ENCODE results near the gene ECEL1.

The ECEL1 gene

GRCh38 chr2:232483311-232483922 lies 4.2 kb downstream of the ECEL1 start:
- no peak for DNase-seq

- no peak for DNase-seq
Measured at GRCh38 chr2:232482301-232483238, 5.1 kb downstream of the ECEL1 start.

DNA sequence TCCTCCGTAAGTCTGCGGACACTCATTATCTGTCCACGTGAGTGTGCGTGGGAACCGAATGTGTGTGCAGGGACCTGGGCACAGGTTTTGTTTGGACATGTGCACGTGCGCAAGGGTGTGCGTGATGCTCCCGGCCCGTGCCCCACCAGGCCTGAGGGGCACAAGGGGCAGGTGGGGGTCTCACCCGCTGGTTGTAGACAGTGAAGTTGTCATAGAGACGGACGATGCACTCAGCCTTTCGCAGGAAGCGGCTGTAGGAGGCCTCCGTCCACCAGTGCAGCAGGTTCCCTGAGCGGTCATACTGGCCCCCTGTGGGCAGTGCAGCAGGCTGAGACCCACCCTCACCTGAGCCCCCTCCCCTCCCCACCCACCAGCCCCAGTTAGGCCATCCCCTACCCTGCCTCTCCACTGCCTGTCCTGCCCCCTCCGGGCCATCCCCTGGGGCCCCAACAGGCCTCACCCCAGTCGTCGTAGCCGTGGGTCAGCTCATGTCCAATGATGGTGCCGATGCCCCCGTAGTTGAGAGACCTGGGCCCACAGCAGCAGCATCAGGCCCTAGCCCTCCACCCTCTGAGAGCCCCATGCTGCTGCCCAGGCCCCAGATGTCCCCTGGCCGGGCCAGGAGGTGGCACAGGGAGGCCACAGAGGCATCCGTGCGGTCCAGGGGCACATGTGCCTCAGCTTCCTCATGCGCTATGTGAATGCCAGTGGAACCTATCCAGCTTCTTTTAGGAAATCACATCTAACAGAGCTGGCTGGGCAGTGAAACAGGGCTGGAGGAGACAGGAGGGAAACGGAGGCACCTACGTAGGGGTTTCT lies 6.1 kb downstream of the ECEL1 start:
- DNase-seq: no peak

DNA sequence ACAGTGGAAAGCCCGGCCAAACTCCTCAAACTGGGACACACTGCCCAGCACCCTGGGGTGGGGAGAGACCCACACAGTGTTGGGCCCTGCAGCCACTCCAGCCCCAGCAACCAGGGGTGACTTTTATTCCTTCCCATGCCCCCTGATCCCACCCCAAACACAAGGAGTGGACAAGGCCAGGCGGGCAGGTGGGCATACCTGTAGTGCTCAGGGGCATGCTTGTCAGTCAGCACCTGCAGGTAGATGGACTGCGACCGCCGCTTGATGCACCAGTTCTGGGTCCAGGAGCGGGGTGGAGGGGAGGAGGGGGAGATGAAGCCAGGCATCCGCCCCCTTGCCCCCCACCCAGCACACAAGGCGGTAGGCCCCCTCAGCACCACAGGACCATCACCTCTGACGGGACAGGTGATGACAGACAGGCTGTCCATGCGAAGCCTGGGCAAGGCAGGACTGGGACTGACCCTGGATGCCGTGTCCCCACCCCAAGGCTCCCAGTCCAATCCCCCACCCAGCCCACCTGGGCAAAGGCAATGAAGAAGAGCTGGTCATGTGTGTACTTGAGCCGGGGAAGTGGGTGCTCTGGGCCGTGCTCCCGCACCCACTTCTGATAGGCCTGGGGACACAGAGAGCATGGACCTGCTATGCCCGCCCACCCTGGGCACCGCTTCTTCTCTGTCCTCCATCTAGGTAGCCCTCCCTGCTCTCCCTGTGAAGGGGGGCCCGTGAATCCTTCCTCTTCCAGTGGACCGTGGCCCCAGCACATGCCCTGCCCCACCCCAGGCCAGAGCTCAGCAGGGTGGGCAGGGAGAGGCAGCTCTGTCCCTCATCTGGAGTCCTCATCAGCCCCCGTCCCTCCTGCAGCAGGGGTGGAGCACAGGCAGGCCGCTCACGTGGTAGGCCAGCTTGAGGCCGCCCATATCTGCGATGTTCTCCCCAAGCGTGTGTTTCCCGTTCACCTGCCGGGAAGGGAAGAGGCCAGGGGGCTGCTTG lies 7.1 kb downstream of the ECEL1 start:
- DNase-seq: no peak

GRCh38 chr2:232479341-232480200 lies 8.1 kb downstream of the ECEL1 start:
- no peak for DNase-seq

DNA sequence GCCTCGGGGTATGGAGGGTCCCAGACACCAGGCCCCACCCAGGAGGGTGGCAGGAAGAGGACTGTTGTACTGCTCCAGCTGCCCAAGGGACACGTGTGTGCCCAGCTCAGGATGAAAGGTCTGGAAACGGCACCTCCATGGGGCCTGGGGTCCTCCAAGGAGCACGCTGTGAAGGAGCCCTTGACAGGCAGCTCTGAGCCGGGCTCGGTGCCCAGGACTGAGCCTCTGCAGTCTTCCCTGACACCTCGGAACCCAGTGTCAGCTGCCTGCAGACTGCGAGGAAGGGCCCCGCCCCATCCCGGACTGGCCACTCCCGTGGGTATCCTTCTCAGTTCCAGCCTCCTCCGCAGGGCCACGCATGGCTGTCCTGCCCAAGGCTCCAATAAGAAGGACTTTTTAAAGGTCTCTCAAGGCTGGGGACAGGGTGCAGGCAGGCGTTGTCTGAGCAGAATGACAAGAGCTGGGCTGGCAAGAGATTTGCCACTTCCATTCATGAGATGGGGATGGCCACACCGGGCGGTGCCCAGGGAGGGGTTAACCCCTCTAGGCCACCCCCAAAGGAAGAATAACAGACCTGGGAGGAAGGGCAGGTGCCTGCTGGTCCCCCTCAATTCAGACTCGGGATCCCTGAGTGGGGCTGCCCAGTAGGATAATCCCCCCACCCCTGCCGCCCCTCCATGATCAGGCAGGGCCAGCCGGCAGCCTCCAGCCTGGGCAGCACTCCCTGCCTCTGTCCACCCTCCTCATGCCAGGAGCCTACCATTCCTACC lies 8.9 kb downstream of the ECEL1 start:
- no peak for DNase-seq

DNA sequence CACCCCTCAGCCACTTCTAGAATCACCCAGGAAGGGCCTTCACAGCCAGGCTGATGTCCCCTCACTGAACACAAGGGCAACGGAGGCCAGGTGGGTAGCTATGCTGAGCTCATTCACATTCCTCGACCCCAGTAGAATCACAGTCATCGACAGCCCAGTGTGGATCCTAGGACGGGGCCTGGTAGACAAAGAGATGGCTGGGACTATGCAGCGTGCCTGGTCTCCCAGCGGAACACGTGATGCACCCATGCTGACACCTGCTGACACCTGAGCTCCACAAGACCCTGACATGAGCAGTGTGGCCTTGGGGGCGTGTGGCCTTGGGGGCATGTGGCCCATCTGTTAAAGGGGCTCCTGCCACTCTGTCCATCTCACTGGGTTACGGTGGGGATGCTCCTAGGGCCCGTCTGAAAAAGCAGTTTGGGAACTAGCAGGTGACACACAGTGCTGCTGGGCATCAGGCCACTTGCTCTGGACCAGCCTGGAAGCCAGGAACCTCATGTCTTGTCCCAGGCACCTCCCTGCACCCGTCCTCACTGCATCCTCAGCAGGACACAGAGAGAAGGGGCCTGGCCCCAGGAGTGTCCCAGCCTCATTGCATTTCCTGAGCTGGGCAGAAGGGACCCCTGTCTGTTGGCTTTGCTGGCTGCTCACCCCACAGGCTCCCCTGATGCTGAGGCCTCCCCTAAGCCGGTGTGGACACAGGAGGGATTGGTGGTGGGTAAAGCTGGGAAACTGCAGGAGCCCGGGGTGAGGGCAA lies 9.7 kb downstream of the ECEL1 start:
- no peak for DNase-seq

DNA sequence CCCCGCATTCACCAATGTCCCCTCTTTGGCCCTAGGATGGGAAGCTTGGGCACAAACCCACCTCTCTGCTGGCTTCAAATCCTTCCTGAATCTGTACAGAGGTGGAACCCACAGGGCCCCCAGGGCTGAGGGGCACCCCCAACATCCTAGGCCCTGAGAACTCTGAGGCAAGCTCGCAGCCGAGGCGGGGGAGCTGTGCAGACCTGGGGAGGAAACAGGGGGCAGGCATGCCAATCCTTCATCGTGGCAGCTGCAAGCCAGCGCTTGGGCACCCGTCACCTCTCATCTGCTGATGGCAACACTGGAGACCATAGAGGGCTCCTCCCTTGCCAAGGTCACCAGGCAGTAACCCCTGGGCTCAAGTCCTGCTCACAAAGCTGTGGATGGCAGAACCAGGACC lies 10.8 kb downstream of the ECEL1 start:
- no peak for DNase-seq

DNA sequence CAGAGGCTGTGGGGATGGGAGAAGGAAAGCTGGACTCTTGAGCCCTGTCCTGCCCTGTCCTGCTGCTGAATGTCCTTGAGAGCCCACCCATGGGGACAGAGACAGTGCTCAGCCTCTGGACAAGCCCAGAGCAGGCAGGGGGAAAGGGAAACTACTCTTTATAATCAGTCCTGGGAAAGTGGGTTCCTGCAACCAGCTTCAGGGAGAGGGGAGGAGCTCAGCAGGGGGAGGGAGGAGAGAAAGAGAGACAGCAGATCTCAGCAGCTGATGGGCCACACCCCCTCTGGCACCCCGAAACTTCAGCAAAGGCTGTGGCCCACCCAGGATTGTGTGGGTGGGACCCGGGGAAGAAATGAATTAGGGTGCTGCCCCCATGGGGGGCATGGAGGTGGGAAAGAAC lies 11.6 kb downstream of the ECEL1 start:
- no peak for DNase-seq

DNA sequence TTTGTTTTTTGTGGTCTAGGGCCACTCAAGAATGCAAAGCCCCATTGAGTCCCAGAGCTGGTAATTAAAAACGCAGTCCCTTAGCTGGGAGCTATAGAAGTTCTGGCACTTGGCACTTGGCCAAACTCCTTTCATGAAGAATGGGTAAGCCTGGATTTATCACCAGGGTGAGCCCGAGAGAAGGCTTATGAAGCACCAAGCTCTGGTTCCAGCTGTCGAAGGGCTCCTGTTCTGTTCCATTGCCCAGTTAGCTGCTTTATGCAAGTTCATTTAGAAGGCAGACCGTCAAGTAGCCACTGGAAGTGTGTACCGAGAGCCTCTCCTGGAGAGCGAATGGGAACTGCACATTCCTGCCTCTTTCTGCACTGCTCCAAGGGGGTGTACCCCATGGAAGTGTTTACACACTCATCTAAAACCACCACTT lies 14.2 kb downstream of the ECEL1 start:
- DNase-seq: no peak

DNA sequence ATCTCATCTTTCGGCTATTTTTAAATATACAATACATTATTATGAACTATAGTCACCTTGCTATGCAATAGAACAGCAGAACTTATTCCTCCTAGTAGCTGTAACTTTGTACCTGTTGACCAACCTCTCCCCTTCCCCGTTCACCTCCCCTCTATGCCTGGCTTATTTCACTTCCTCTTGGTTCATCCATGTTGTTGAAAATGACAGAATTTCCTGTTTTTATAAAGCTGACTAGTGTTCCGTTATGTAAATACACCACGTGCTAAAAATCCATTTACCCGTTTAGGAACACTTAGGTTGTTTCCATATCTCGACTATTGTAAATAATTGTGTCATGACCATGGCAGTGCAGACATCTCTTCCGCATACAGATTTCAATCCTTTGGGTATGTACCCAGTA lies 21.4 kb downstream of the ECEL1 start:
- DNase-seq: no peak

DNA sequence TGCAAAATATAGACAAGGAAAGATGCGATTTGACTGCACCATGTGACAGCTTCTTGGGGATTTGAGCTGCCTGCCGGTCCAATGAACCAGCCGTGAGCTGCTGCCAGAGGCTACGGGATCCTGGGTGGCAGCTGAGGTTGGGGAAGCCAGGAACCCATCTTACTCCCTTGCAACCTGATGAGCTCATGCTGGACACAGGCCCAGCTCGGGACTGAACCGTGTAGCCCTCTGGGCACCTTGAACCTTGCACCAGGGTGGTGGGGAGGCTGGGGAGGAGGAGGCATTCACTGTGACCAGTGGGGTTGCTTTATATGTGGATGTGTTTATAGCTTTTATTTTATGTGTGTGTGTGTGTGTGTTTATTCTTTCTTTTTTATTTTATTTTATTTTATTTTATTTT lies 22.6 kb downstream of the ECEL1 start:
- DNase-seq: no peak

- no peak for DNase-seq
Measured at GRCh38 chr2:232464544-232464885, 23.1 kb downstream of the ECEL1 start.

DNA sequence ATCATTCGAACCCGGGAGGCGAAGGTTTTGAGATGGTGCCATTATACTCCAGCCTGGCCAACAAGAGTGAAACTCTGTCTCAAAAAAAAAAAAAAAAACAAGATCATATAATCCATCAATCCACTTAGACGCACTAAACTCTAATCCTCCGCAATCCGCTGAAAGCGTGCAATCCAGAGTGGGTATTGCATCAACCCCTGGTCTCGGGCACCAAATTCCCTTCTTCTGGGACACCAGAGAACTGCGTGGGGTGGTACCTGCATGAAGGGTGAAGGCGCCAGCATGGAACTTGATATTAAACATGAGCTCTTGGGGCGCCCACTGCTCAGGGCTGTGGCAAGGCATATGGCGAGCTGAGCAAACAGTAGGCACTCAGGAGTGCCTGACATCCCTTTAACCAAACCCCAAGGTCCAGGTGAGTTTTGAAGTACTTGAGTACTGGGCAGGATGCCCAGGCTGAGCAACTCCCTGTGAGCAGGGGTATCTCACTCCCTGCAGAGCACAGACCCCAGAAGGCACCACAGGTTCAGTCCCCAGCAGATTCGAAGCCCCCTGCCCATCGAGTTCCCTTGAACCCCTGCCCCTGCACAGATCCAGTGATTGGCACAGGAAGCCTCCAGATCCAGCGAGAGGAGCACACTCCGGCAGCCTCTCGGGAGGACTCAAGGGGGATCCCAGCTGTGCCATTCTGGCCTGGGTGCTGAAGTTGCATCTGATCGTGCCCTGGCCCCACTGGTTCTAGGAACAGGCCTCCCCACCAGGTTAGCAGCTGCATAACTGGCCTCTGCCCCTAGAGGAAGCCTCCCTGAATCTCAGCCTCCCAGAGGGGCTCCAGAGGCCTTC lies 23.7 kb downstream of the ECEL1 start:
- DNase-seq: no peak

DNA sequence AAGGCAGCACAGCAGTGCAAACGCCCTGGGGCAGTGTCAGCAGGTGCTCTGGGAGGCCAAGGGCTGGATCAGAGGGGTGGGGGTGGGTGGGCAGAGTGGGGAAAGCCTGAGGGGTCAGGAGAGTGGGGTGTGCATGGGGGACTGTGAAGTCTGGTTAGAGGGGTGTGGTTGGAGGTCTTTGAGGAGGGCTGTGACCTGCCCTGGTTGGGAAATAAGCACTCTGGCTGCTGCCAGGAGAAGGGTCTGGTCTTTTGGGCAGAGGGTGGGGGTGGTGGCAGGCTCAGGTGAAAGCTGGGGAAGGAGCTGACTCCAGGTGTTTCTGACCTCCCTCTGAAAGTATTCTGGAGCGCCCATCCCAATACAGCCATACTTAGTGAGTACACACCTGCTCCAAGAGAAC lies 27.5 kb downstream of the ECEL1 start:
- no peak for DNase-seq

DNA sequence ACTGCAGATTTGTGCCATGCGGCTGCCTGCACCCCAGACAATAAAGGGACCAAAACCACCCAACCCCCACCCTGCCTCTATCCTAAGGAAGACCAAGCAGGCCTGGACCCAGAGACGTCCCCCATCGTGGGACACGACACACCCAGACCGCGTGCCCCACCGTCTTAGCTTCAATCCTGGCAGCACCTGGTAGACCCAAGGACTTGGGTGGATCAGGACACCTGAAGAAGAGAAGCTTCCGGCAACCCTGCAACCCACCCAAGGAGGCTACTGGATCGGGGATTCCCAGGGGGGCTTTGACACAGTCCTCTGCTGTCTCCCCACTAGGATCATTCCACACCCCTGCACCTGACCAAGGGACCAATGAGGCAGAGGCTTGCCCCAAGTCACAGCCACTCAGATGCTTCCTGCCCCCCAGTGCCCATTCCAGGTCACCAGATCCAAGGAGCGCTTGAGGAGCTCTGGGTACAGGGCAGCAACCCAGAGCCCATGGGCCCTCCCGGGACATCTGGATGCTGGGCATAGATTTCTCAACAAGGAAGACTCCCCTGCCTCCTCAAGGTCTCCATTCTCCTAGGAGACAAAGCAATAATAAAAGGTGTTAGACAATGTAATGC lies 28.1 kb downstream of the ECEL1 start:
- no peak for DNase-seq

GRCh38 chr2:232458661-232459418 lies 28.8 kb downstream of the ECEL1 start:
- DNase-seq: no peak
